HL-60 (cell line): ENCODE results near the gene CAP1.
A peak's percentile ranks its signal among the peaks of the same experiment; 100 is the strongest.

ENCODE experiments used
- DNase-seq, 2 experiments: peaks; one replicate each; pipeline ENCODE4 v3.0.0-alpha.2; 2010 to 2020; ENCODE audit warnings: low read depth in 1 of 2, low spot score in 1 of 2
- H3K27ac ChIP-seq: fragments of 250-450 bp; sonication (Bioruptor Pico); replicated peaks from 2 replicates; pipeline ENCODE4 v1.5.1; 2020; ENCODE audit warnings: mild to moderate bottlenecking, moderate library complexity
- H3K27me3 ChIP-seq: fragments of 250-450 bp; sonication (Bioruptor Pico); 2 replicates; pipeline ENCODE4 v1.5.1; 2021; ENCODE audit warnings: mild to moderate bottlenecking, moderate library complexity; ENCODE audit not compliant: insufficient read depth, poor library complexity, severe bottlenecking
- H3K4me3 ChIP-seq: replicated peaks from 2 replicates; pipeline ENCODE4 v1.5.1; 2011; ENCODE audit warnings: mild to moderate bottlenecking, control low read depth, low read length; ENCODE audit not compliant: insufficient read depth
- CTCF ChIP-seq: IDR thresholded peaks from one replicate; pipeline ENCODE4 v1.5.1; 2011; ENCODE audit warnings: low read length, control low read depth, inconsistent platforms; ENCODE audit not compliant: insufficient read depth
- GABPA ChIP-seq: IDR thresholded peaks from 2 replicates; pipeline ENCODE4 v1.6.1; 2012; ENCODE audit warnings: low read depth
- POLR2AphosphoS5 ChIP-seq: IDR thresholded peaks from 2 replicates; pipeline ENCODE4 v1.6.1; 2012; ENCODE audit warnings: low read depth
- REST ChIP-seq: IDR thresholded peaks from 2 replicates; pipeline ENCODE4 v1.6.1; 2012; ENCODE audit warnings: low read depth; ENCODE audit not compliant: insufficient replicate concordance
- SPI1 ChIP-seq: IDR thresholded peaks from 2 replicates; pipeline ENCODE4 v1.6.1; 2012; ENCODE audit warnings: low read depth, mild to moderate bottlenecking, borderline replicate concordance

CAP1 gene

GRCh38 chr1:40078512-40079333 lies 38.2 kb downstream of the CAP1 start:
- TF ChIP-seq GABPA (no peak), REST (no peak), SPI1 (peak; percentile 79), CTCF (peak; percentile 66), POLR2AphosphoS5 (no peak)
- no peak overlapping the region for H3K4me3 ChIP-seq
- peak; percentile 51 to 61 for DNase-seq
- no peaks in the 10 kb centered on the region for H3K27me3 ChIP-seq
- no peak overlapping the region for H3K27ac ChIP-seq

- no peak for DNase-seq
- TF ChIP-seq GABPA (no peak), CTCF (no peak), SPI1 (no peak), REST (no peak), POLR2AphosphoS5 (no peak)
- H3K4me3 ChIP-seq, result no peak overlapping the region
- H3K27me3 ChIP-seq, result no peaks in the 10 kb centered on the region
- no peak overlapping the region for H3K27ac ChIP-seq
Observed at GRCh38 chr1:40079774-40080400, 39.4 kb downstream of the CAP1 start.

GRCh38 chr1:40081871-40082270 lies 41.3 kb downstream of the CAP1 start:
- Histone ChIP-seq H3K27ac (no peak overlapping the region), H3K27me3 (no peaks in the 10 kb centered on the region), H3K4me3 (no peak overlapping the region)
- peak in 1 of 2 experiments; percentile 42 for DNase-seq
- no peak for TF ChIP-seq REST
- TF ChIP-seq CTCF, result no peak
- no peak for TF ChIP-seq POLR2AphosphoS5
- peak; percentile 76 for TF ChIP-seq SPI1
- TF ChIP-seq GABPA, result no peak
